Esophagus muscularis mucosa (tissue), 4 donors: ENCODE data around the gene MYL5. TPM values are rescaled to one million over a fixed set of nuclear protein-coding genes. Genes with fewer than 3 reads are reported as not detected.

ENCODE experiments used
- DNase-seq: peaks from one replicate; pipeline ENCODE4 v3.0.0-alpha.2; 2017; ENCODE audit errors: extremely low spot score
- H3K27ac ChIP-seq, 4 donors: fragments of 200-600 bp; sonication (generic); replicated peaks in 1 of 4; 1 replicate in 3 of 4; 2 replicates in 1 of 4; pipeline ENCODE4 v1.5.1; 2016 to 2019; ENCODE audit warnings: mild to moderate bottlenecking in 1 of 4
- H3K27me3 ChIP-seq, 4 donors: fragments of 200-600 bp; sonication (generic); one replicate each; pipeline versions ENCODE4 v1.5.1 to v1.6.0; 2016 to 2019
- H3K36me3 ChIP-seq, 4 donors: fragments of 200-600 bp; sonication (generic); one replicate each; pipeline ENCODE4 v1.5.1; 2016 to 2019
- H3K4me1 ChIP-seq, 4 donors: fragments of 200-600 bp; sonication (generic); one replicate each; pipeline ENCODE4 v1.5.1; 2016 to 2019
- H3K4me3 ChIP-seq, 4 donors: fragments of 200-600 bp; sonication (generic); 1 replicate in 2 of 4; 2 replicates in 2 of 4; pipeline ENCODE4 v1.5.1; 2016 to 2019; ENCODE audit warnings: mild to moderate bottlenecking in 4 of 4, moderate library complexity in 1 of 4
- H3K9me3 ChIP-seq, 4 donors: fragments of 200-600 bp; sonication (generic); 1 replicate in 3 of 4; 2 replicates in 1 of 4; pipeline ENCODE4 v1.5.1; 2016 to 2019
- CTCF ChIP-seq, 3 experiments: fragments of 200-600 bp in 2 of 3; fragments of 450-650 bp in 1 of 3; sonication (generic) in 2 of 3; IDR thresholded peaks; one replicate each; pipeline ENCODE4 v1.5.1; 2017 to 2019; ENCODE audit warnings: antibody characterized with exemption in 3 of 3, mild to moderate bottlenecking in 2 of 3, moderate library complexity in 1 of 3
- EP300 ChIP-seq: sonication (generic); formaldehyde crosslinking; IDR thresholded peaks from one replicate; pipeline ENCODE4 v1.6.1; 2017; ENCODE audit warnings: antibody characterized with exemption
- POLR2A ChIP-seq: fragments of 450-650 bp; IDR thresholded peaks from one replicate; pipeline ENCODE4 v1.6.1; 2017; ENCODE audit warnings: antibody characterized with exemption, moderate library complexity, mild to moderate bottlenecking, low read depth
- POLR2AphosphoS5 ChIP-seq, 2 donors: sonication (generic); formaldehyde crosslinking; IDR thresholded peaks; one replicate each; pipeline ENCODE4 v1.6.1; 2017; ENCODE audit warnings: antibody characterized with exemption in 2 of 2
- WGBS: methylation state at CpG from one replicate; pipeline ENCODE4 v1.1.5; 2018; 5-methylcytosine and 5-hydroxymethylcytosine counted together
- intact Hi-C: fragments of 100-400 bp; cut with DNase I; formaldehyde crosslinking; loops from one replicate; pipeline ENCODE4 v1.15.1; 2023
- total RNA-seq, 4 donors: library from RNA; depleted of rRNA; stranded (reverse); fragments of >200 nt; gene quantifications; one replicate each; pipeline versions ENCODE4 v1.1.0 to v1.2.1, GENCODE V29; 2016

Gene MYL5
- total RNA-seq, 4 donors from 2014 or later = 7.9 to 9.9 (median 9.6) TPM

DNA sequence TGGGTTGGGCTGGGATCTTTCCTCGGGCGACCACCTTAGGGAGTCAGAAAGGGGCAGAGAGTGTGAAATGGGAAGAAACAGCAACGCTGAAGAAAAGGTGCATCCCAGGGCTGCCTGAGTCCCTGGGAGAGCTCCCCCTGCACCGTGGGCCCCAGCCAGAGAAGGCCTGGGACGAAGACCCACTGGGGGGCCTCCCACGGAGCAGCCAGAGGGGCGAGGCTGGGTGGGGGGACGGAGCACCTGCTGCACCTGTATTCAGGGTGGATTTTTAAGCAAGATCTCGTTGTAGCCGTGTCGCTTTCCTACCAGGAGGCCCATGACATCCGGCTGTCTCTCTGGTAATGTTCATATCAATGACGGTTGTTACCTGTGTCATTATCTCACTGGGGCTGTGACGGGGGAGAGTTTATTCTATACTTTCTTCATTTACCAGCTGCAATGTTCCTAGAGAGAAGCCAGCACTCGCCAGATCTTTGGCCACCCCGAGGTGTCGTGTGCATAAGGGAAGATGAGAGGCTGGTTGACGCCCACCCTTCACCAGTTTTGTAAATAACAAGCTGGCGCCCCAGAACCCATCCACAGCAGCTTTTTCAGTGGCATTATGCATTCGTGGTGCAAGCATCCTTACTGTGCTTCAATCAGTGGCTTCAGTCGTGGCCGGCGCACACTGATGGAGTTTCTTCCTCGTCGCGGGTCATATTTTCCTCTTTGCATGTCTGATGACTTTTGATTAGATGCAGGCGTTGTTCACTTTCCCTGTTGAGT, 25.7 kb downstream of the MYL5 start:
- DNase-seq = no peak
- WGBS = 83% methylated on average over 26 of the region's 27 CpGs
- TF ChIP-seq POLR2AphosphoS5 (IDR thresholded peaks at IDR 0.05) (no peak), POLR2A (no peak), CTCF (IDR thresholded peaks at IDR 0.05) (no peak), EP300 (no peak)

GRCh38 chr4:700587-701264, 26.4 kb downstream of the MYL5 start:
- Histone ChIP-seq H3K27me3 (peaks cover 0 to under 1% (median 0%) of the 10 kb centered on the region in 4 donors), H3K27ac (no peak overlapping the region), H3K36me3 (no peaks in the 10 kb centered on the region), H3K4me1 (peaks cover 3 to 10% (median 7%) of the 10 kb centered on the region in 4 donors), H3K4me3 (no peak overlapping the region), H3K9me3 (no peaks in the 10 kb centered on the region)
- 74% methylated on average over 16 of the region's 16 CpGs for WGBS
- DNase-seq = no peak
- TF ChIP-seq POLR2AphosphoS5 (IDR thresholded peaks at IDR 0.05) (no peak), POLR2A (no peak), EP300 (no peak), CTCF (IDR thresholded peaks at IDR 0.05) (no peak)
- intact Hi-C loops = no loop called here

More for the DNA sequence above, 25.7 kb downstream of the MYL5 start:
- no peak overlapping the region for H3K4me3 ChIP-seq
- peaks cover 0 to 6% (median 0%) of the 10 kb centered on the region in 4 donors for H3K27me3 ChIP-seq
- intact Hi-C loops = no loop called here
- H3K4me1 ChIP-seq = peaks cover under 1 to 7% (median 3%) of the 10 kb centered on the region in 4 donors
- no peak overlapping the region for H3K27ac ChIP-seq
- H3K9me3 ChIP-seq = no peaks in the 10 kb centered on the region
- no peaks in the 10 kb centered on the region for H3K36me3 ChIP-seq

DNA sequence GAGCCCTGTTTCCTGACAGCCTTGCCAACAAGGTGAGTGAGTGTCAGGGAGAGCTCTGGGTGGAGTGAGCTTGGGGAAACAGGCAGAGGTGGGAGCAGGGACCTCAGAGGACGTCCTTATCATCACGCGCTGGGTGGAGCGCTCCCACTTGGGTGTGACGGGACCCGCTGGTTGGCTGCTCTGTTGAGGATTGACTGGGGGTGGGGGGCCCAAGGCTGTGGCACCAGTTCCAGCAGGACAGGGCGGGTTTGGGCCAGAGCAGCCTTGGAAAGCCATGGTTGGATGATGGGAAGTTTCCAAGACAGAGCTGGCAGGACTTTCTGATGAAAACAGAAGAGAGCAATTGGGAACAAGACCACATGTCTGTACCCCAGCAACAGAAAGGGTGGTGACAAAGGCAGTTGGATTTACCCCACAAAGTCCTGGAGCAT, 28.3 kb downstream of the MYL5 start:
- H3K4me3 ChIP-seq = no peak overlapping the region
- H3K36me3 ChIP-seq = no peaks in the 10 kb centered on the region
- intact Hi-C loops = no loop called here
- no peak for DNase-seq
- peaks cover 11 to 26% (median 21%) of the 10 kb centered on the region in 4 donors for H3K4me1 ChIP-seq
- no peaks in the 10 kb centered on the region for H3K27me3 ChIP-seq
- TF ChIP-seq CTCF (IDR thresholded peaks at IDR 0.05) (no peak), POLR2A (no peak), POLR2AphosphoS5 (IDR thresholded peaks at IDR 0.05) (no peak), EP300 (no peak)
- no peaks in the 10 kb centered on the region for H3K9me3 ChIP-seq
- WGBS = 78% methylated on average over 6 of the region's 7 CpGs
- H3K27ac ChIP-seq = no peak overlapping the region

DNA sequence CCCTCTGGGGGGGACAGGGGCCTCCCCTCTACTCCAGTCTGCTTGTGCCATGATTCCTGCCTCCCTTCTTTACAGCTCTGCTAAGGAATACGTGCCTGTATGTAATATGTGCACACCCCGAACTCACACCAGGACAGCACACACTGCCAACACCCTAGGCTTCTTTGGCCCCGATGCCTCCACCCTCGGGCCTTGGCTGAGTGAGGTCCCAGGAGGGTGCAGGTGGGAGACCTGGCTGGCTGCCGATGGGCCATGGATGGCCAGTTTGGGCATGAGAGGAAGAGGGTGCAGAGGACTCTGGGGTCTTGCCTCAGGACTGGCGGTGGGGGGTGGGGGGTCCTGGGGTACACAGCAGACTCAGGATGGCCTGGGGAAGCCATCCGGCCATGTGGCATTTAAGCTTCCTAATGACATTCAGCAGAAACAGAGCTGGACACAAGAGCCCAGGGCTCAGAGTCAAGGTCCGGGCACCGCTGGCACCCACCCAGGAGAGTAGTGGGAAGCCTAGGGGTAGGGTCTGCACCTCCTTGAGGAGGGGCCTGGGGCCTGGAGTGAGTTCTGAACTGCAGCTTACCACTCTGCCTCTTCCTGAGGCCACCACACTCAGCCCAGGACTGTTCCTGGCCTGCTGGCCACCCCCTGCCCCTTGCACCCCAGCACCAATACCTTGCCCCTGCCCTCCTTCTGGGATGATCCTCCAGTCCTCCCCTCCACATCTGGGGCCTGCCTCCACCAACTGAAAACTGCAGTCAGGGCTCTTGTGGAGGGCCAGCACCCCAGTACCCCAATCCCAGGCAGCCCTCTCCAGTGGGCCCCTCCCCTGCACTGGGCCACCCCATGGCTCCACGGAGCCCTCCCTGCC, 29.2 kb downstream of the MYL5 start:
- intact Hi-C loops = no loop called here
- DNase-seq = no peak

More for the DNA sequence above, 29.2 kb downstream of the MYL5 start:
- Histone ChIP-seq H3K36me3 (no peaks in the 10 kb centered on the region), H3K4me3 (no peak overlapping the region), H3K27me3 (no peaks in the 10 kb centered on the region), H3K27ac (no peak overlapping the region), H3K9me3 (no peaks in the 10 kb centered on the region), H3K4me1 (peaks cover 18 to 35% (median 30%) of the 10 kb centered on the region in 4 donors)
- WGBS = 85% methylated on average over 3 of the region's 10 CpGs
- TF ChIP-seq POLR2AphosphoS5 (IDR thresholded peaks at IDR 0.05) = no peak
- no peak for TF ChIP-seq CTCF (IDR thresholded peaks at IDR 0.05)
- no peak for TF ChIP-seq POLR2A
- no peak for TF ChIP-seq EP300
